ENCODE data around the gene SLC32A1. TPM values are rescaled to one million over a fixed set of nuclear protein-coding genes. Genes with fewer than 3 reads are reported as not detected.

The SLC32A1 gene
- total and polyA plus RNA-seq, 2 of the 13 experiments (the other 11 are each of a cell fraction or from before 2014, with no cell fraction given) = not detected

GRCh38 chr20:38747495-38748096 lies 23.3 kb downstream of the SLC32A1 start (continued):
- no peak for TF ChIP-seq ZNF292 (CRISPR knock-in tag; IDR thresholded peaks at IDR 0.05; ENCODE audit: borderline replicate concordance, low read depth)
- TF ChIP-seq SATB2 (CRISPR knock-in tag; IDR thresholded peaks at IDR 0.05) = no peak
- TF ChIP-seq ZNF275 (CRISPR knock-in tag; IDR thresholded peaks at IDR 0.05; ENCODE audit: borderline replicate concordance) = no peak
- no peak for TF ChIP-seq CEBPG (CRISPR knock-in tag; IDR thresholded peaks at IDR 0.05)
- TF ChIP-seq REPIN1 (CRISPR knock-in tag; IDR thresholded peaks at IDR 0.05; ENCODE audit: borderline replicate concordance, low read depth) = no peak
- TF ChIP-seq ATF4 (CRISPR knock-in tag; IDR thresholded peaks at IDR 0.05) = 0 out of 4 replicates have a peak, but pooled peaks of 1 of the 2 experiments have one; percentile 15
- TF ChIP-seq SAFB2 (CRISPR knock-in tag; IDR thresholded peaks at IDR 0.05; ENCODE audit: borderline replicate concordance, low read depth) = no peak
- TF ChIP-seq ZNF441 (CRISPR knock-in tag; IDR thresholded peaks at IDR 0.05; ENCODE audit: borderline replicate concordance) = peak; percentile 82
- TF ChIP-seq KDM3A (CRISPR knock-in tag; IDR thresholded peaks at IDR 0.05; ENCODE audit: low read depth) = 0 out of 2 replicates have a peak, but pooled peaks have one; percentile 3
- no peak for TF ChIP-seq MIXL1 (CRISPR knock-in tag; IDR thresholded peaks at IDR 0.05)
- peak; percentile 48; the same call in 1 of the 2 replicates for TF ChIP-seq THAP7 (CRISPR knock-in tag; IDR thresholded peaks at IDR 0.05)
- TF ChIP-seq FOXA3 (CRISPR knock-in tag; IDR thresholded peaks at IDR 0.05) = no peak
- TF ChIP-seq ZNF367 (CRISPR knock-in tag; IDR thresholded peaks at IDR 0.05; ENCODE audit: borderline replicate concordance) = no peak
- TF ChIP-seq FIP1L1 (IDR thresholded peaks at IDR 0.05; ENCODE audit: borderline replicate concordance, insufficient read depth, low read depth, low read length) = no peak
- no peak for TF ChIP-seq NFE2 (CRISPR knock-in tag; IDR thresholded peaks at IDR 0.05)
- TF ChIP-seq MIER2 (CRISPR knock-in tag; IDR thresholded peaks at IDR 0.05) = no peak
- TF ChIP-seq ZNF33B (CRISPR knock-in tag; IDR thresholded peaks at IDR 0.05) = no peak
- no peak for TF ChIP-seq GPN1 (CRISPR knock-in tag; IDR thresholded peaks at IDR 0.05; ENCODE audit: borderline replicate concordance)
- peak; percentile 47; the same call in 1 of the 2 replicates for TF ChIP-seq DNMT3B (CRISPR knock-in tag; conservative IDR thresholded peaks at IDR 0.05)
- TF ChIP-seq GATAD1 (CRISPR knock-in tag; IDR thresholded peaks at IDR 0.05) = no peak
- peak; percentile 45; the same call in 1 of the 2 replicates for TF ChIP-seq RNF2 (conservative IDR thresholded peaks at IDR 0.05; ENCODE audit: low read depth)
- TF ChIP-seq XRCC5 (optimal IDR thresholded peaks at IDR 0.05; ENCODE audit: low read length) = peak; percentile 10
- TF ChIP-seq HMG20A (CRISPR knock-in tag; IDR thresholded peaks at IDR 0.05; ENCODE audit: borderline replicate concordance) = no peak
- no peak; the same call in 1 of the 2 replicates for TF ChIP-seq ZNF776 (CRISPR knock-in tag; IDR thresholded peaks at IDR 0.05)
- peak; percentile 74; the same call in 1 of the 2 replicates for TF ChIP-seq MAX (IDR thresholded peaks at IDR 0.05)
- TF ChIP-seq NR1H2 (CRISPR knock-in tag; IDR thresholded peaks at IDR 0.05; ENCODE audit: borderline replicate concordance, low read depth) = no peak
- no peak for TF ChIP-seq THRA (CRISPR knock-in tag; IDR thresholded peaks at IDR 0.05; ENCODE audit: borderline replicate concordance)
- no peak for TF ChIP-seq ZSCAN29 (CRISPR knock-in tag; conservative IDR thresholded peaks at IDR 0.05)
